Measurements from ENCODE around the gene OSBPL6. TPM values are rescaled to one million over a fixed set of nuclear protein-coding genes. Genes with fewer than 3 reads are reported as not detected.
"Not testable (repeated sequence)": the region's sequence is repeated elsewhere in the genome, so short reads cannot be mapped to it uniquely, and the experiment has no call there.

The OSBPL6 gene
- 1 to 10 TPM; 3.8 to 6.1 (median 6.0) TPM for polyA plus RNA-seq (ENCODE audit: insufficient read length in 4 of 4)

DNA sequence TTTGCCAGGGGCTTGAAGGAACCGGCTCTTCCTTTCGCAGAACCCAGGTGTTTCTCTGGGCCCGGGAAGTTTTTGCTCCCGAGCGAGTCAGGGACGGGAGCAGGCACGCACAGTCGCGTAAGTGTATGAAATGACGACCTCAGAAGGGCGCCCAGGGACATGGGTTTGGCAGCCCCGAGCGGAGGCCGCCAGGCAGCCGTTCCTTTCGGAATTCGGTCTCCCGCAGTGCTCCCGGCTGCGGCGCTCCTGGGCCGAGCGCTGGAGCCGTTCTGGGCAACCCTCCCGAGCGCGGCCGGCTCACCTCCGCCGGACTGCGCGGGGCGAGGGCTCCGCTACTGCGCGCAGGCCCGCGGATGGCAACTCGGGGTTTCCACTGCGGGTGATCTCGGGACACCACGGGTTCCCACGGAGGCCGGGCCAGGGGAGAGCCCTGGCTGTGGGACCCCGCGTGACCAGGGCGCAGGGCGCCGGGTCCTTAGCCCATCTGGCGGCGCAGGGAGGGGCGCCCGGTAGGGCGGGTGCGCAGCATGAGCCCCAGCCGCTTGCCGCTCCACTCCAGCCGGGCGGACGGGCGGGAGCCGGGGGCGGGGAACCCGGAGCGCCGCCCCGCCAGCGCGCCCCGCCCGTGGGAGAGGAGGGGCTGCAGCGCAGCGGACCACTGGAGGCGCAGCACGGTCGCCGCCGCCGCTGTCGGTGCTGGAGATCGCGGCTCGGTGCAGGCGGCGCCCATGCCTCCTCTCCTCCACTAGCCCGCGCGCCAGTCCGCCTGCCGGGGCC is at the start of gene OSBPL6:
Gene OSBPL6 (plus strand): TSS at position 690 of the 777 bp plus-strand sequence. CDS start 111,673 bp downstream, outside the sequence.
- DNase-seq (ENCODE audit: low read depth in 4 of 4, low spot score in 3 of 4) = peak; percentile 56 to 76 (median 72)

DNA sequence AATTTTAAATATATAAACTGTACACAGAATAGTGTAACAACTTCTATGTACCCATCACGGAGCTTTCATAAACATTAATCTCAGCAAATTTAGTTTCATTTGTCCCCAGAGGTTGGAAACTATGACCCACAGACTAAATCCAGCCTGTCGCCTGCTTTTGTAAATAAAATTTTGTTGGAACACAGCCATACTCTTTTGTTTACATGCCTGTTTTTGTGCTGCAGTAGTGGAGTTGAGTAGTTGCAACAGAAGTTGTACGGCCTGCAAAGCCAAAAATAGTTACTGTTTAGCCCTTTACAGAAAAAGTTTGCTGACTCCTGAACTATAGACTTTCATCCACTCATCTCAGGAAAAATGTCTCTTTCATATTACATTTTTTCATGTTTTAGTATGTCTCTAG is 42.3 kb upstream of the OSBPL6 start:
- peak in 3 of 4 donors; percentile 5 to 12 (median 8) for DNase-seq (ENCODE audit: low read depth in 4 of 4, low spot score in 3 of 4)

DNA sequence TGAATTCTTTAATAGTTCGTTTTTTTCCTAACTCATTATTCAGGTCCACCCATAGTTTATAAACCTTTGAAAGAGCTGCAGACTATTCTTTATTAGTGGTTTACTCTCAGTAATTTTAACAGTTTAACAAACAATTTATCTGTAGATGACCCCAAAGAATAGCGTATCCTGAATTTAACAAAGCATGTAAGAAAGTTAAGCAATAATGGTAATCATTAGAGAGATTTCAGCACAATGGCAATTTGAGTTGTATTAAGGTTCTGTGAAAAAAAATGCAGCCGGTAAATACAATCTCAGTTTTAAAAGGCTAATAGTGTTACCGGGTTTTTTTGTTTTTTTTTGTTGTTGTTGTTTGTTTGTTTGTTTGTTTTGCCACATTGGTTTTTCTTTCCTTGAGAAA is 41.8 kb upstream of the OSBPL6 start:
- DNase-seq (ENCODE audit: low read depth in 4 of 4, low spot score in 3 of 4) = no peak

DNA sequence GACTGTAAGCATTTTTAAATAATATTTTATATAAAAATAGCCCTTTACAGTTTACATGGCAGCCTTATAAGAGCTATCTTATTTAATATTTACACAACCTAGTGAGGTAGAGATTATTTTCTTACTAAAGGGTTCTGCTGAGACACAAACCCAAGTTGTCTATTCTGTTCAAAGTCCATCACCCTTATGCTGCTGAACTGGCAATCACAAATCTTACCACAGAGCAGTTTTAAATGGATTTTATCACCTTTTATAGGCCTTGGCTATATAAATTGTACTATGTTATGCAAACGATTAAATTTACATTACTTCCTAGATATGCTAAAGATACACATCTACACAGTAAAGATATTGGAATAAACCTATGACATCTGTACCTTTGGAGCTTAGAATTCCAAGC is 41.3 kb upstream of the OSBPL6 start:
- no peak for DNase-seq (ENCODE audit: low read depth in 4 of 4, low spot score in 3 of 4)

- not testable (repeated sequence) for DNase-seq (ENCODE audit: low read depth in 4 of 4, low spot score in 3 of 4)
Observed at GRCh38 chr2:178153878-178154277, 40.4 kb upstream of the OSBPL6 start.

DNA sequence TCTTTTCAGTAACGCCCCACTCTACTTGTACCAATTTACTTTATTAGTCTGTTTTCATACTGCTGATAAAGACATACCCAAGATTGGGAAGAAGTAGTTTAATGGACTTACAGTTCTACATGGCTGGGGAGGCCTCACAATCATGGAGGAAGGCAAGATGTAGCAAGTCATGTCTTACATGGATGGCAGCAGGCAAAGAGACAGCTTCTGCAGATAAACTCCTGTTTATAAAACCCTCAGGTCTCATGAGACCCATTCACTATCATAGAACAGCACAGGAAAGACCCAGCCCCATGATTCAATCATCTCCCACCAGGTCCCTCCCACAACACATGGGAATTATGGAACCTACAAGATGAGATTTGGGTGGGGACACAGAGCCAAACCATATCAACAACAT is 38.8 kb upstream of the OSBPL6 start:
- no peak for DNase-seq (ENCODE audit: low read depth in 4 of 4, low spot score in 3 of 4)

DNA sequence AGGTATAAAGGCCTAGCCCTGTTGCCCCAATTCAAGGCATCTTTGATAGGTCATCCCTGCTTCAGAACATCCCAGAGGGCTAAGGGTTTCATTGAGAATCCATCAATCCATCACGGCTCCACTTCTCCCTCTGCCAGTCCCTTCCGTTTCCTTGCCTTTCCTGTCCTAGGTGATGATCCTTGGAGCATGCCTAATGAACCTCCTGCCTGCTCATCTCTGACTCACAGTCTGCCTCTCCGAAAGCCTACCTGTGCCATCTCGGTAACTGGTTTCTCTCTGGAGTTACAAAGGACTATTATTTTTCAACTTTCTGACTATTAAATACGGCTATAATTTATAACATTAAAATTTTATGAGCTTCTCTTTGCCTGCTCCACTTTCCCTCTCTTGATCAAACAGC is 36.7 kb upstream of the OSBPL6 start:
- no peak for DNase-seq (ENCODE audit: low read depth in 4 of 4, low spot score in 3 of 4)

DNA sequence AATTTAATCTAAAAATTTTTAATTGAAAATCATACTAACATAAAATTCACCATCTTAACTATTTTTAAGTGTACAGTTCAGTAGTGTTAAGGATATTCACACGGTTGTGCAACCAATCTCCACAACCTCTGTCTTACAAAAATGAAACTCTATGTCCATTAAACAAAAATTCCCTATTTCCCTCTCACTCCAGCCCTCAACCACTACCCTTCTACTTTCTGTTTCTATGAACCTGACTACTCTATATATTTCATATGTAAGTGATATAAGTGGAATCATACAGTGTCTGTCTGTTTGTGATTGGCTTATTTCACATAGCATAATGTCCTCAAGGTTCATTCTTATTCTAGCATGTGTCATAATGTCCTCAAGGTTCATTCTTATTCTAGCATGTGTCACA is 34.3 kb upstream of the OSBPL6 start:
- DNase-seq (ENCODE audit: low read depth in 4 of 4, low spot score in 3 of 4) = no peak

- DNase-seq (ENCODE audit: low read depth in 4 of 4, low spot score in 3 of 4) = no peak
Observed at GRCh38 chr2:178160601-178161000, 33.7 kb upstream of the OSBPL6 start.

DNA sequence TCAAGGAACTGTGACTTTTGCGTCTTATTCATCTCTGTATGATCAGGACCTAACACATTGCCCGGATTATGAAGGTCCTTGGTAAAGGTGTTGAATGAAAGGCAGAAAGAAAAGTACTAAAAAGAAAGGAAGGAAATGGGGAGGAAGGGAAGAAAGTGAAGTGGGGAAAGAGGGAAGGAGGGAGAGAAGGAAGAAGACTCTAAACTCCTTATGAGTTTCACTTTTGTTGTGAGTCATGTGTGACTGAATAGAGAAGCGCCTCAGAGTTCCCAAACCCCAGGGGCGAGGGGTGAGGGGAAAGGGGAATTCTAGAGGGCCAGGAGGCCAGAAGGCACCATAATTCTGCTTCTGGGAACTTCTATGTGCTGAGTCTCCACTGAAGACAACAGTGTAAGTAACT is 30.9 kb upstream of the OSBPL6 start:
- DNase-seq (ENCODE audit: low read depth in 4 of 4, low spot score in 3 of 4) = no peak

- no peak for DNase-seq (ENCODE audit: low read depth in 4 of 4, low spot score in 3 of 4)
Observed at GRCh38 chr2:178163911-178164310, 30.4 kb upstream of the OSBPL6 start.

- no peak for DNase-seq (ENCODE audit: low read depth in 4 of 4, low spot score in 3 of 4)
Observed at GRCh38 chr2:178173657-178174056, 20.7 kb upstream of the OSBPL6 start.

GRCh38 chr2:178177066-178177679 is 17.1 kb upstream of the OSBPL6 start:
- no peak for DNase-seq (ENCODE audit: low read depth in 4 of 4, low spot score in 3 of 4)

GRCh38 chr2:178180648-178181047 is 13.7 kb upstream of the OSBPL6 start:
- DNase-seq (ENCODE audit: low read depth in 4 of 4, low spot score in 3 of 4) = not testable (repeated sequence)

DNA sequence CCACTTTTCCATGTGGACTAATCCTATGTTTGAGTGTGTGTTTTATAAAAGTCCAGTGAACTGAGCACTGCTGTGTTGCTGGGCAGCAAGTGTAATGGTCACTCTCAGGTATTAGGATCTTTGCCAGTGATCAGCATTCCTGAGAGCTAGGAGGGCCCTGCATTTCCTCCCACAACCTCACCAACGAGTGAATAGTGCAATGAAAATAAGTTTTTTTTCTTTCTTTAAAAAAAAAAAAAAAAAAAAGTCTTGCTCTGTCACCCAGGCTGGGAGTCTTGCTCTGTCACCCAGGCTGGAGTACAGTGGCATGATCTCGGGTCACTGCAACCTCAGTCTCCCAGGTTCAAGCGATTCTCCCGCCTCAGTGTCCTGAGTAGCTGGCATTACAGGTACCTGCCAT is 6.5 kb upstream of the OSBPL6 start:
- no peak for DNase-seq (ENCODE audit: low read depth in 4 of 4, low spot score in 3 of 4)

DNA sequence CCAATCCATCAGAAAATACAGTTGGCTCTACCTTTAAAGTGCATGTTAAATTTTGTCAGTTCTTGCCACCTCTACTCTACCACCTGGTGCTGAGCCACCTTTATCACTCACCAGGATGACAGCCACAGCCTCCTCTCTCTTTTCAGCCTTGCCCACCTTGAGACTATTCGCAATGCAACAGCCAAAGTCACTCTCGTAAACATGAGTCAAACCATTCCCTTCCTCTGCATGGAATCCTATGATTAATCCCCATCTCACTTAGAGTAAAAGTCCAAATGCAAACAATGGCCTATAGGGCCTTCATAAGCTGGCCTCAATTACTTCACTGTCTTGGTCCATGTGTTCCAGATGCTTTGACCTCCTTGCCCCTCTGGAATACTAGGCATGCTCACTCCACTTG is 5.8 kb upstream of the OSBPL6 start:
- DNase-seq (ENCODE audit: low read depth in 4 of 4, low spot score in 3 of 4) = no peak

GRCh38 chr2:178191004-178191508 is 3.3 kb upstream of the OSBPL6 start:
- DNase-seq (ENCODE audit: low read depth in 4 of 4, low spot score in 3 of 4) = no peak

DNA sequence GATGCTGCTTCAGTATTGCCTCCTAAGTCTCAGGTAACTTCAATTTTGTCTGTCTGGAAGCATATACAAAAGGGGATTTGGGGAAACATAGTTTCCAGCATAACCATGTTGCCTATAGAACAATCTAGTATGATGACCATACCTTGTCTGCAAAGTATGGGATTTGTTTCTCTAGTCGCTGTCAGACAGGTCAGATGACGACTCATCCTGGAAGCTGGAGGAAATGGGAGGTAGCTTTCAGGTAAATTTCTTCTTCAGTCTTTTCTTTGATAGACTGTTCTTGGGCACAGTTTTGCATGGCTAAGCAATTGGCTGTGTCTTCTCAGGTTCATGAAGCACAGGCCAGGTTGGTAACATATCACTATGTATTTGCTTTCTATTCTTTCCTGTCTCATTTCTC is 2.8 kb upstream of the OSBPL6 start:
- DNase-seq (ENCODE audit: low read depth in 4 of 4, low spot score in 3 of 4) = no peak

DNA sequence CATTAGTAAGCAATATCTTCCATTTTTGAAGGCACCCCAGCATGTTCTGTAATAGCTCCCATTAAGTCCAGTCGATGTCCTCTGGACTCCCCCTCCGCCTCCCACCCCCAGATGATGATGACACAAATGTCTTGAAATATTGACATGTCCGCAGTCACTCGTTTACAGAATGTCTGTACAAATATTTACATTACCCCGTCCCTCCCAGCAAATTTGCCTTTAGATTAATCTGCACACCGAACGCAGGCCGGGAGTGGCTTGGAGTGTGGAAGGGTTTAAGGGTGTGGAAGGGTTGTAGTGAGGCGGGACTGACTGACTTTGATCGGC is 853 bp upstream of the OSBPL6 start:
- no peak for DNase-seq (ENCODE audit: low read depth in 4 of 4, low spot score in 3 of 4)

DNA sequence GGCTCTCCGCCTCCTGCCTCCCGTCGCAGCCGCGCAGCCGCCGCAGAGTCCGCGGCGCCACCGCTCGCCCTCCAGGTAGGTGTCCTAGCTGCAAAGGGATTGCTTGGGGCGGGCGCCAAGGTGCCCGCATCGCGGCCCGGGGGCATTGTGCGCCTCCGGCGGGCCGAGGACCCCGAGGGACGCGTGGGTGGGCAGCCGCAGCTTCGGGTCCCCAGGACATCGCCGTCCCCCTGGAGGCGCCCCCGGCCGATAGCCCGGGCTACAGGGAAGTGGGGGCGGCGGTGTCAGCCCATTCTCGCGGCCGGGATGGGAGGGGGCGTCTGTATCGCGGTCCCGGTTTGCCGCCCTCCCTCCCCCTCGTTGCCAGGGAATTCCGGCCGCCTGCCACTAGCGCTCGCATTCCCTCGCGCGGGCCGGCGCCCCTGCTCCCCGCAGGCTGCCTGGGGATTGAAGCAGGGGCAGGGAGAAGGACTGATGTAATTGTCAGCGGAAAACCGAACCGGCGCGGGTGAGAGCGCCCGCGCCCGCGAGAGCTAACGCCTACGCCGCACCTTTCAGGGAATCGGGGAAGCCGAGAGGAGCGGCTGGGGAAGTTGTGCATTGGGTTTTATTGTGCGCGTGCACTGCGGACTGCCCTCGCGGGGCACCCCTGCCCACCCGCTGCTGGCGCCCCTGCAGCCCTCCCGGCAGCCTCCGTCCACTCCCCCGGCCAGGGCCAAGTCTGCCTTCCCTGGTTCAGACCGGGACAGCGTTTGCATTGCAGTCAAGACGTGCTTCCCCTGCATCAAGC is 483 bp downstream of the OSBPL6 start:
- DNase-seq (ENCODE audit: low read depth in 4 of 4, low spot score in 3 of 4) = peak; percentile 24 to 53 (median 42)

GRCh38 chr2:178195390-178196166 is 1.3 kb downstream of the OSBPL6 start:
- peak in 1 of 4 donors; percentile 14 for DNase-seq (ENCODE audit: low read depth in 4 of 4, low spot score in 3 of 4)
